SK-N-SH (cell line): Measurements from ENCODE around the gene ZXDC. TPM values are rescaled to one million over a fixed set of nuclear protein-coding genes. Genes with fewer than 3 reads are reported as not detected.

Experiments
- CTCF ChIA-PET: fragments of 300-600, 350-600 bp; formaldehyde crosslinking; extraction: SDS; loops from one replicate; lab custom pipeline; 2021; lab: Yijun Ruan, JAX
- POLR2A ChIA-PET: fragments of 350-600 bp; sonication (Branson Sonifier 250); formaldehyde crosslinking; extraction: SDS; loops from one replicate; lab custom pipeline; 2020; ENCODE audit warnings: antibody characterized with exemption, inconsistent platforms; lab: Yijun Ruan, JAX
- DNase-seq: peaks from one replicate; pipeline ENCODE4 v3.0.0; 2012
- H2AFZ ChIP-seq: fragments of 200-600 bp; sonication (generic); 2 replicates; pipeline ENCODE4 v1.8.1; 2016; ENCODE audit warnings: antibody characterized with exemption, mild to moderate bottlenecking, low read depth
- H3F3A ChIP-seq: fragments of 200-600 bp; sonication (generic); replicated peaks from 2 replicates; pipeline ENCODE3; 2016; ENCODE audit warnings: antibody characterized with exemption, mild to moderate bottlenecking; ENCODE audit not compliant: insufficient read depth
- H3K27ac ChIP-seq, 2 experiments: fragments of 200-500 bp in 1 of 2; fragments of 200-600 bp in 1 of 2; sonication (Bioruptor generic) in 1 of 2; sonication (generic), shearing (Covaris generic) in 1 of 2; 2 replicates each; pipeline versions ENCODE4 v1.5.1 to v1.6.1; 2014 to 2016; ENCODE audit warnings: low read depth in 2 of 2, inconsistent platforms in 1 of 2, low read length in 1 of 2, mild to moderate bottlenecking in 1 of 2, mixed read lengths in 1 of 2
- H3K27me3 ChIP-seq: fragments of 200-600 bp; sonication (generic), shearing (Covaris generic); 2 replicates; pipeline ENCODE4 v1.6.1; 2016; ENCODE audit warnings: mixed run types; ENCODE audit not compliant: insufficient read depth
- H3K36me3 ChIP-seq, 2 experiments: fragments of 200-500 bp in 1 of 2; fragments of 200-600 bp in 1 of 2; sonication (Bioruptor generic) in 1 of 2; sonication (generic) in 1 of 2; replicated peaks in 1 of 2; 2 replicates each; pipeline versions ENCODE3 to v1.5.1; 2014 to 2016; ENCODE audit warnings: low read length in 1 of 2, mild to moderate bottlenecking in 1 of 2; ENCODE audit not compliant: insufficient read depth in 2 of 2, control insufficient read depth in 1 of 2
- H3K4me1 ChIP-seq, 2 experiments: fragments of 200-500 bp in 1 of 2; fragments of 200-600 bp in 1 of 2; sonication (Bioruptor generic) in 1 of 2; sonication (generic), shearing (Covaris generic) in 1 of 2; 2 replicates each; pipeline versions ENCODE4 v1.5.1 to v1.6.1; 2014 to 2016; ENCODE audit warnings: low read depth in 1 of 2, low read length in 1 of 2, mixed run types in 1 of 2; ENCODE audit not compliant: insufficient read depth in 2 of 2, control insufficient read depth in 1 of 2
- H3K4me2 ChIP-seq: fragments of 200-600 bp; sonication (generic), shearing (Covaris generic); 2 replicates; pipeline ENCODE4 v1.6.1; 2017; ENCODE audit warnings: mixed run types
- H3K4me3 ChIP-seq, 2 experiments: fragments of 200-500 bp in 1 of 2; fragments of 200-600 bp in 1 of 2; sonication (Bioruptor generic) in 1 of 2; sonication (generic), shearing (Covaris generic) in 1 of 2; 2 replicates each; pipeline versions ENCODE4 v1.5.1 to v1.8.1; 2014 to 2016; ENCODE audit warnings: low read depth in 2 of 2, inconsistent platforms in 1 of 2, low read length in 1 of 2, mild to moderate bottlenecking in 1 of 2, mixed read lengths in 1 of 2, moderate library complexity in 1 of 2
- H3K79me2 ChIP-seq: fragments of 200-600 bp; sonication (generic); 2 replicates; pipeline ENCODE4 v1.8.1; 2017; ENCODE audit warnings: mild to moderate bottlenecking; ENCODE audit not compliant: insufficient read depth
- H3K9ac ChIP-seq: fragments of 200-600 bp; sonication (generic); 2 replicates; pipeline ENCODE4 v1.6.1; 2017; ENCODE audit warnings: mixed run types
- H3K9me2 ChIP-seq: fragments of 200-600 bp; sonication (generic); 2 replicates; pipeline ENCODE4 v1.6.1; 2017; ENCODE audit warnings: mixed run types
- H3K9me3 ChIP-seq: fragments of 200-600 bp; sonication (generic); 2 replicates; pipeline ENCODE4 v1.6.1; 2017; ENCODE audit warnings: mixed run types, mild to moderate bottlenecking, moderate library complexity
- H4K20me1 ChIP-seq: fragments of 200-600 bp; sonication (generic); 2 replicates; pipeline ENCODE4 v1.6.1; 2017; ENCODE audit warnings: mild to moderate bottlenecking, mixed run types; ENCODE audit not compliant: insufficient read depth
- CHD2 ChIP-seq: fragments of 150-350 bp; IDR thresholded peaks from 2 replicates; pipeline ENCODE4 v1.6.1; 2018; ENCODE audit warnings: low read length; ENCODE audit not compliant: partially characterized antibody
- EZH2phosphoT487 ChIP-seq: fragments of 200-600 bp; sonication (generic); IDR thresholded peaks from 2 replicates; pipeline ENCODE4 v1.6.1; 2017; ENCODE audit warnings: low read depth, mixed run types, mild to moderate bottlenecking, antibody characterized with exemption, moderate library complexity, borderline replicate concordance
- FOSL2 ChIP-seq: IDR thresholded peaks from 2 replicates; pipeline ENCODE4 v1.4.0; 2012; ENCODE audit warnings: low read depth, mild to moderate bottlenecking, moderate library complexity, borderline replicate concordance
- FOXJ3 ChIP-seq: sonication (generic); formaldehyde crosslinking; IDR thresholded peaks from 2 replicates; pipeline ENCODE4 v1.5.1; 2020; ENCODE audit warnings: mild to moderate bottlenecking, missing genetic modification reagents
- FOXM1 ChIP-seq: IDR thresholded peaks from 2 replicates; pipeline ENCODE4 v1.4.0; 2012; ENCODE audit warnings: low read depth, mild to moderate bottlenecking
- NRF1 ChIP-seq: IDR thresholded peaks from 2 replicates; pipeline ENCODE4 v1.6.1; 2012; ENCODE audit warnings: low read depth, mild to moderate bottlenecking, low read length
- POLR2AphosphoS5 ChIP-seq: IDR thresholded peaks from 2 replicates; pipeline ENCODE4 v1.6.1; 2012; ENCODE audit warnings: low read depth, low read length
- RFX5 ChIP-seq: IDR thresholded peaks from 2 replicates; pipeline ENCODE4 v1.6.1; 2012; ENCODE audit warnings: mild to moderate bottlenecking, improper control_type of control experiment, low read length
- RXRA ChIP-seq: IDR thresholded peaks from 2 replicates; pipeline ENCODE4 v1.4.0; 2012; ENCODE audit warnings: low read depth, mild to moderate bottlenecking, borderline replicate concordance
- SIN3A ChIP-seq: IDR thresholded peaks from 2 replicates; pipeline ENCODE4 v1.6.1; 2012; ENCODE audit warnings: low read depth, mild to moderate bottlenecking, low read length, moderate library complexity, borderline replicate concordance
- SMC3 ChIP-seq: IDR thresholded peaks from 2 replicates; pipeline ENCODE4 v1.6.1; 2012; ENCODE audit warnings: low read depth, low read length, improper control_type of control experiment
- TCF12 ChIP-seq: IDR thresholded peaks from 2 replicates; pipeline ENCODE4 v1.4.0; 2012
- YY1 ChIP-seq: IDR thresholded peaks from 2 replicates; pipeline ENCODE4 v1.4.0; 2012; ENCODE audit warnings: low read depth, mild to moderate bottlenecking
- WGBS: methylation state at CpG from one replicate; pipeline ENCODE4 v1.1.6; 2017; ENCODE audit warnings: low lambda C conversion rate; 5-methylcytosine and 5-hydroxymethylcytosine counted together
- polyA plus RNA-seq, 3 experiments: library from polyadenylated mRNA; depleted of rRNA; stranded (reverse); fragments of >200 nt; gene quantifications; 2 replicates each; pipeline ENCODE4 v1.2.3, GENCODE V29; 2012
- TF ChIP-seq, protein P1 (sequence below): IDR thresholded peaks from 2 replicates; pipeline ENCODE4 v1.4.0; 2012; ENCODE audit warnings: low read depth
- TF ChIP-seq, protein P2 (sequence below): IDR thresholded peaks from 2 replicates; pipeline ENCODE4 v1.4.0; 2012; ENCODE audit warnings: low read depth, borderline replicate concordance
- TF ChIP-seq, protein P3 (sequence below): IDR thresholded peaks from 2 replicates; pipeline ENCODE4; 2012

ZXDC gene
- polyA plus RNA-seq, 1 of the 3 experiments (the other 2 are of a cell fraction), result 8.5 TPM

DNA sequence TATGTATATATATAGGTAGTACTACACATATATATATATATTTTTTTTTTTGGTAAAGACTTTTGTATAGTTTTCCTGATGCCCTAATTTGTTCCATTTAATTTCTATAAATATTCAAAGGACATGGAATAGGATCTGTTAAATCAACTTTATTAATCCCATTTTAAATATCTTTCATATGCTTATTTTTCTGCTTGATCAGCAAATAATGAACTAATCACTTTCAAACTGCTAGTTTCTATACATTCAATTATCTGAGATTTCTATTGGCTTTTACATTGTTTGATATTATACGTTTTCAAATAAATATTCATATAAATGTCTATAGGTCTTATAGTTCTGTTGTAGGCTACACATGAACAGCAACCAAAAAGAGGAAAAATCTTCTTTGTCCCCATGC is 21.7 kb downstream of the ZXDC start:
- H3K4me1 ChIP-seq, result peaks cover 0 to 2% of the 10 kb centered on the region in 2 experiments; a peak in 1 of 4 replicates
- no peaks in the 10 kb centered on the region for H3K9me3 ChIP-seq
- no peak overlapping the region for H3K4me2 ChIP-seq
- no peaks in the 10 kb centered on the region for H3F3A ChIP-seq
- no peaks in the 10 kb centered on the region for H3K27me3 ChIP-seq
- no peaks in the 10 kb centered on the region for H3K9me2 ChIP-seq
- no peak overlapping the region for H3K27ac ChIP-seq
- H3K9ac ChIP-seq, result no peak overlapping the region
- ChIA-PET POLR2A (no interaction called here), CTCF (no interaction called here)
- no peak overlapping the region for H3K4me3 ChIP-seq
- H3K36me3 ChIP-seq, result peaks cover 46 to 70% of the 10 kb centered on the region in 2 experiments
- WGBS, result 84% methylated on average over 1 of the region's 1 CpG
- TF ChIP-seq SIN3A, result no peak
- no peak for TF ChIP-seq FOXJ3 (CRISPR knock-in tag)
- TF ChIP-seq, protein P1, sequence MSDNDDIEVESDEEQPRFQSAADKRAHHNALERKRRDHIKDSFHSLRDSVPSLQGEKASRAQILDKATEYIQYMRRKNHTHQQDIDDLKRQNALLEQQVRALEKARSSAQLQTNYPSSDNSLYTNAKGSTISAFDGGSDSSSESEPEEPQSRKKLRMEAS, result no peak
- no peak for TF ChIP-seq POLR2AphosphoS5
- no peak for TF ChIP-seq CHD2
- TF ChIP-seq, protein P2, sequence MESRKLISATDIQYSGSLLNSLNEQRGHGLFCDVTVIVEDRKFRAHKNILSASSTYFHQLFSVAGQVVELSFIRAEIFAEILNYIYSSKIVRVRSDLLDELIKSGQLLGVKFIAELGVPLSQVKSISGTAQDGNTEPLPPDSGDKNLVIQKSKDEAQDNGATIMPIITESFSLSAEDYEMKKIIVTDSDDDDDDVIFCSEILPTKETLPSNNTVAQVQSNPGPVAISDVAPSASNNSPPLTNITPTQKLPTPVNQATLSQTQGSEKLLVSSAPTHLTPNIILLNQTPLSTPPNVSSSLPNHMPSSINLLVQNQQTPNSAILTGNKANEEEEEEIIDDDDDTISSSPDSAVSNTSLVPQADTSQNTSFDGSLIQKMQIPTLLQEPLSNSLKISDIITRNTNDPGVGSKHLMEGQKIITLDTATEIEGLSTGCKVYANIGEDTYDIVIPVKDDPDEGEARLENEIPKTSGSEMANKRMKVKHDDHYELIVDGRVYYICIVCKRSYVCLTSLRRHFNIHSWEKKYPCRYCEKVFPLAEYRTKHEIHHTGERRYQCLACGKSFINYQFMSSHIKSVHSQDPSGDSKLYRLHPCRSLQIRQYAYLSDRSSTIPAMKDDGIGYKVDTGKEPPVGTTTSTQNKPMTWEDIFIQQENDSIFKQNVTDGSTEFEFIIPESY, result no peak
- TF ChIP-seq TCF12, result no peak
- no peak for TF ChIP-seq FOSL2
- TF ChIP-seq RFX5, result no peak
- no peak for TF ChIP-seq SMC3
- TF ChIP-seq YY1, result no peak
- no peak overlapping the region for H2AFZ ChIP-seq
- H3K79me2 ChIP-seq, result peaks cover 8% of the 10 kb centered on the region; the same call in 1 of the 2 replicates
- H4K20me1 ChIP-seq, result peaks cover 18% of the 10 kb centered on the region
- DNase-seq, result no peak

DNA sequence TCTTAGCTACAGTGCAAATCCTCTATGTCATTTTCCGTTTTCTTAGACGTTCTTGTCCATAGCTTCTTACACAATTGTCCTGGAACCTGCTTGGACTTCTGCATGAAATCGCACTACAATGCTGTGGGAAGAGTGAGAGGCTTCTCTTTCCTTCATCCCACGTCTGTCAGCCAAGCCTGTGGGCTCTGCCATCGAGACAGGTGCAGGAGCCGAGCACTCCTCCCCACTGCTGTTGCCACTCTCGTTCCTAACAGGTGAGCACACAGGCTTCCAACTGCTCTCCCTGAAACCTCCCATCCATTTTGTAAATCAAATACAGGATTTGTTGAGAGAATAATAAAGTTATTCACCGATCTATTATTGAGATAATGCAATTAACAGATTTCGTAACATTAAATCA is 23.5 kb downstream of the ZXDC start:
- TF ChIP-seq FOXM1 (no peak), YY1 (no peak), RXRA (no peak), NRF1 (no peak), SMC3 (no peak), EZH2phosphoT487 (no peak)
- TF ChIP-seq, protein P3, sequence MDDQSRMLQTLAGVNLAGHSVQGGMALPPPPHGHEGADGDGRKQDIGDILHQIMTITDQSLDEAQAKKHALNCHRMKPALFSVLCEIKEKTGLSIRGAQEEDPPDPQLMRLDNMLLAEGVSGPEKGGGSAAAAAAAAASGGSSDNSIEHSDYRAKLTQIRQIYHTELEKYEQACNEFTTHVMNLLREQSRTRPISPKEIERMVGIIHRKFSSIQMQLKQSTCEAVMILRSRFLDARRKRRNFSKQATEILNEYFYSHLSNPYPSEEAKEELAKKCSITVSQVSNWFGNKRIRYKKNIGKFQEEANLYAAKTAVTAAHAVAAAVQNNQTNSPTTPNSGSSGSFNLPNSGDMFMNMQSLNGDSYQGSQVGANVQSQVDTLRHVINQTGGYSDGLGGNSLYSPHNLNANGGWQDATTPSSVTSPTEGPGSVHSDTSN, result no peak
- TF ChIP-seq, all 33 proteins: peak for 0
- Histone ChIP-seq H3K27ac (no peak overlapping the region), H3K4me2 (no peak overlapping the region), H3K79me2 (peaks cover 8% of the 10 kb centered on the region; the same call in 1 of the 2 replicates), H3K9me2 (no peaks in the 10 kb centered on the region), H3K4me1 (peaks cover 0 to 2% of the 10 kb centered on the region in 2 experiments; a peak in 1 of 4 replicates), H2AFZ (no peak overlapping the region), H3K9ac (no peak overlapping the region), H4K20me1 (peaks cover 15% of the 10 kb centered on the region), H3K36me3 (peaks cover 33 to 62% of the 10 kb centered on the region in 2 experiments), H3K4me3 (no peak overlapping the region), H3K27me3 (no peaks in the 10 kb centered on the region), H3K9me3 (no peaks in the 10 kb centered on the region), H3F3A (no peaks in the 10 kb centered on the region)
- POLR2A ChIA-PET, result no interaction called here
- 85% methylated on average over 9 of the region's 9 CpGs for WGBS
- no peak for DNase-seq
- CTCF ChIA-PET, result interaction anchor here (0.7 to 1.5 kb wide), 6 partner anchors 10 to 71 kb away, joined by 3 to 5 read pairs (median 3); partner anchors contain the start of gene ZXDC
